Testis (tissue), 2 donors: ENCODE data around the gene SAMD3.

Experiments
- CTCF ChIP-seq, 3 experiments: fragments of 450-650 bp in 2 of 3; fragments of 200-600 bp in 1 of 3; sonication (generic) in 1 of 3; IDR thresholded peaks; one replicate each; pipeline ENCODE4 v1.5.1; 2016 to 2019; ENCODE audit warnings: antibody characterized with exemption in 3 of 3, mild to moderate bottlenecking in 2 of 3, moderate library complexity in 1 of 3
- POLR2A ChIP-seq: fragments of 450-650 bp; IDR thresholded peaks from one replicate; pipeline ENCODE4 v1.6.1; 2017; ENCODE audit warnings: antibody characterized with exemption, mild to moderate bottlenecking, moderate library complexity

- TF ChIP-seq CTCF (IDR thresholded peaks at IDR 0.05) (no peak), POLR2A (no peak)
Measured at GRCh38 chr6:130113201-130113710, 109.5 kb downstream of the SAMD3 start.
